Adipose tissue (tissue), 3 donors: Measurements from ENCODE around the gene PTPN7. TPM values are rescaled to one million over a fixed set of nuclear protein-coding genes. Genes with fewer than 3 reads are reported as not detected.
"Not testable (repeated sequence)": the region's sequence is repeated elsewhere in the genome, so short reads cannot be mapped to it uniquely, and the experiment has no call there.

Experiments
- H3K27ac ChIP-seq: one replicate; pipeline ENCODE4 v1.5.1; 2013; ENCODE audit warnings: low read depth, low read length
- WGBS, 3 donors: extraction: QIAGEN DNeasy Blood & Tissue Kit; methylation state at CpG; one replicate each; pipeline ENCODE4 v1.1.7; 2013; 5-methylcytosine and 5-hydroxymethylcytosine counted together
- polyA plus RNA-seq, 3 donors: library from polyadenylated mRNA; stranded (reverse); fragments of 200-250 nt; gene quantifications; one replicate each; pipeline ENCODE4 v1.2.3, GENCODE V29; 2013
- donor health status: healthy with polysubstance abuse.
- donor health status: Bipolar disorder and iron deficiency.
- donor health status: healthy.

Gene PTPN7
- polyA plus RNA-seq, 3 donors = 0.47 to 2.9 (median 1.1) TPM

GRCh38 chr1:202158810-202159533 is 1.4 kb downstream of the PTPN7 start:
- 68 to 90% (median 81%) methylated on average over 10 of the region's 10 CpGs for WGBS, 3 donors
- H3K27ac ChIP-seq = no peak overlapping the region

- 89 to 91% (median 91%) methylated on average over 10 of the region's 10 CpGs for WGBS, 3 donors
- H3K27ac ChIP-seq = no peak overlapping the region
Observed at GRCh38 chr1:202157945-202158344, 2.5 kb downstream of the PTPN7 start.

GRCh38 chr1:202156590-202156989 is 3.8 kb downstream of the PTPN7 start:
- no peak overlapping the region for H3K27ac ChIP-seq
- WGBS, 3 donors = 86 to 89% (median 88%) methylated on average over 8 of the region's 8 CpGs

GRCh38 chr1:202155478-202156021 is 4.9 kb downstream of the PTPN7 start:
- H3K27ac ChIP-seq = no peak overlapping the region
- WGBS, 3 donors = 28 to 35% (median 31%) methylated on average over 8 of the region's 8 CpGs

- no peak overlapping the region for H3K27ac ChIP-seq
- 31 to 39% (median 37%) methylated on average over 11 of the region's 11 CpGs for WGBS, 3 donors
Observed at GRCh38 chr1:202154766-202155477, 5.5 kb downstream of the PTPN7 start.

- 80 to 90% (median 82%) methylated on average over 10 of the region's 10 CpGs for WGBS, 3 donors
- no peak overlapping the region for H3K27ac ChIP-seq
Observed at GRCh38 chr1:202154148-202154765, 6.1 kb downstream of the PTPN7 start.

- no peak overlapping the region for H3K27ac ChIP-seq
- WGBS, 3 donors = 92 to 94% (median 92%) methylated on average over 4 of the region's 4 CpGs
Observed at GRCh38 chr1:202153284-202153683, 7.1 kb downstream of the PTPN7 start.

- WGBS, 3 donors = 88 to 93% (median 92%) methylated on average over 10 of the region's 10 CpGs
- H3K27ac ChIP-seq = no peak overlapping the region
Observed at GRCh38 chr1:202152399-202152798, 8.0 kb downstream of the PTPN7 start.

GRCh38 chr1:202151045-202151444 is 9.4 kb downstream of the PTPN7 start:
- no peak overlapping the region for H3K27ac ChIP-seq
- WGBS, 3 donors = 91 to 95% (median 92%) methylated on average over 2 of the region's 2 CpGs

GRCh38 chr1:202150602-202151001 is 9.8 kb downstream of the PTPN7 start:
- H3K27ac ChIP-seq = no peak overlapping the region
- 77 to 83% (median 83%) methylated on average over 8 of the region's 8 CpGs for WGBS, 3 donors

GRCh38 chr1:202150187-202150586 is 10.2 kb downstream of the PTPN7 start:
- H3K27ac ChIP-seq = no peak overlapping the region
- 90 to 95% (median 93%) methylated on average over 9 of the region's 9 CpGs for WGBS, 3 donors

- WGBS, 3 donors = 86 to 96% (median 89%) methylated on average over 4 of the region's 4 CpGs
- H3K27ac ChIP-seq = no peak overlapping the region
Observed at GRCh38 chr1:202149566-202149965, 10.8 kb downstream of the PTPN7 start.

GRCh38 chr1:202148391-202148790 is 12.0 kb downstream of the PTPN7 start:
- 82 to 88% (median 85%) methylated on average over 4 of the region's 4 CpGs for WGBS, 3 donors
- no peak overlapping the region for H3K27ac ChIP-seq

GRCh38 chr1:202146993-202147392 is 13.4 kb downstream of the PTPN7 start:
- WGBS, 3 donors = 70 to 80% (median 71%) methylated on average over 3 of the region's 3 CpGs
- no peak overlapping the region for H3K27ac ChIP-seq

GRCh38 chr1:202146279-202146678 is 14.1 kb downstream of the PTPN7 start:
- 88 to 93% (median 92%) methylated on average over 5 of the region's 5 CpGs for WGBS, 3 donors
- H3K27ac ChIP-seq = no peak overlapping the region

GRCh38 chr1:202145744-202146140 is 14.7 kb downstream of the PTPN7 start:
- WGBS, 3 donors = 92 to 97% (median 95%) methylated on average over 8 of the region's 8 CpGs
- H3K27ac ChIP-seq = not testable (repeated sequence)

- WGBS, 3 donors = 3 to 7% (median 5%) methylated on average over 13 of the region's 13 CpGs
Observed at GRCh38 chr1:202145068-202145743, 15.2 kb downstream of the PTPN7 start.

GRCh38 chr1:202144402-202145067 is 15.9 kb downstream of the PTPN7 start, which contains the start of gene ARL8A:
ARL8A (minus strand) TSS chr1:202144737; CDS start chr1:202144572, 165 bp downstream.
- WGBS, 3 donors = 0 to 1% (median 0%) methylated on average over 68 to 82 of the region's 82 CpGs
- peak within 1 kb of the TSS; percentile 36 for H3K27ac ChIP-seq

More at GRCh38 chr1:202145068-202145743, 15.2 kb downstream of the PTPN7 start:
- H3K27ac ChIP-seq = peak overlapping the region; percentile 36
